Ovary (tissue), 9 donors: ENCODE data around the gene SPAG16. TPM values are rescaled to one million over a fixed set of nuclear protein-coding genes. Genes with fewer than 3 reads are reported as not detected.

Experiments used
- DNase-seq, 5 donors: peaks; one replicate each; pipeline ENCODE4 v3.0.0-alpha.2; 2019 to 2020
- H3K27ac ChIP-seq, 2 donors: fragments of 200-600 bp; one replicate each; pipeline versions ENCODE4 v1.5.1 to v1.8.0; 2019 to 2022
- H3K27me3 ChIP-seq: fragments of 200-600 bp; one replicate; pipeline ENCODE4 v1.8.0; 2022
- H3K36me3 ChIP-seq: fragments of 200-600 bp; sonication (generic); one replicate; pipeline ENCODE4 v1.5.1; 2019
- H3K4me1 ChIP-seq: one replicate; pipeline ENCODE4 v1.8.1; 2013; ENCODE audit warnings: mild to moderate bottlenecking, moderate library complexity; ENCODE audit not compliant: insufficient read depth
- H3K4me3 ChIP-seq: fragments of 200-600 bp; sonication (generic); one replicate; pipeline ENCODE4 v1.5.1; 2017
- H3K9me3 ChIP-seq, 2 donors: fragments of 200-600 bp in 1 of 2; sonication (generic) in 1 of 2; one replicate each; pipeline versions ENCODE4 v1.5.1 to v1.8.1; 2013 to 2019; ENCODE audit warnings: mild to moderate bottlenecking in 1 of 2, moderate library complexity in 1 of 2
- EP300 ChIP-seq: sonication (generic); formaldehyde crosslinking; IDR thresholded peaks from one replicate; pipeline ENCODE4 v1.6.1; 2017; ENCODE audit warnings: antibody characterized with exemption
- POLR2A ChIP-seq: fragments of 450-650 bp; IDR thresholded peaks from one replicate; pipeline ENCODE4 v1.6.1; 2017; ENCODE audit warnings: antibody characterized with exemption, mild to moderate bottlenecking, moderate library complexity
- WGBS, 3 donors: extraction: QIAGEN DNeasy Blood & Tissue Kit in 1 of 3; methylation state at CpG; one replicate each; pipeline versions ENCODE4 v1.1.5 to v1.1.7; 2013 to 2017; 5-methylcytosine and 5-hydroxymethylcytosine counted together
- intact Hi-C, 4 donors: fragments of 100-400 bp; cut with DNase I; formaldehyde crosslinking; loops; one replicate each; pipeline versions ENCODE4 v1.11.0 to v1.15.1; 2022 to 2023
- polyA plus RNA-seq, 2 donors: library from polyadenylated mRNA; stranded (reverse); fragments of 200-250 nt in 1 of 2; fragments of 350-450 nt in 1 of 2; fragmentation: Illumina TruSeq in 1 of 2; extraction: RNeasy Lipid Tissue Mini Kit (QIAGEN cat#74804) in 1 of 2; gene quantifications; one replicate each; pipeline ENCODE4 v1.2.3, GENCODE V29; 2013 to 2014
- total RNA-seq, 7 donors: library from RNA; depleted of rRNA in 2 of 7; stranded (reverse); fragments of >200 nt in 2 of 7; fragmentation: NEBNext Ultra II Directional in 3 of 7; extraction: Animal tissue kit (Norgen Biotek cat#: 25700) in 3 of 7; gene quantifications; one replicate each; pipeline versions ENCODE4 v1.1.0 to v1.2.4, GENCODE V29; 2016 to 2023
- TF ChIP-seq, protein P1 (sequence below), 3 donors: fragments of 450-650 bp in 2 of 3; fragments of 200-600 bp in 1 of 3; IDR thresholded peaks; one replicate each; pipeline versions ENCODE4 v1.5.1 to v1.8.0; 2016 to 2022; ENCODE audit warnings: antibody characterized with exemption in 3 of 3, mild to moderate bottlenecking in 1 of 3
- donor health status: DM: no; HTN: no; CAD: no; lungs with moderate emphysema.
- donor health status: DM: no; HTN: no; CAD: no.
- donor health status: Bipolar disorder and iron deficiency.
- donor health status: DM: yes; HTN: yes; CAD: no.
- donor health status: DM: no; HTN: no; CAD: no.
- donor health status: DM: yes; HTN: yes; CAD: no.

Gene SPAG16
- total and polyA plus RNA-seq, 9 donors = 25.2 to 58.7 (median 28.9) TPM

DNA sequence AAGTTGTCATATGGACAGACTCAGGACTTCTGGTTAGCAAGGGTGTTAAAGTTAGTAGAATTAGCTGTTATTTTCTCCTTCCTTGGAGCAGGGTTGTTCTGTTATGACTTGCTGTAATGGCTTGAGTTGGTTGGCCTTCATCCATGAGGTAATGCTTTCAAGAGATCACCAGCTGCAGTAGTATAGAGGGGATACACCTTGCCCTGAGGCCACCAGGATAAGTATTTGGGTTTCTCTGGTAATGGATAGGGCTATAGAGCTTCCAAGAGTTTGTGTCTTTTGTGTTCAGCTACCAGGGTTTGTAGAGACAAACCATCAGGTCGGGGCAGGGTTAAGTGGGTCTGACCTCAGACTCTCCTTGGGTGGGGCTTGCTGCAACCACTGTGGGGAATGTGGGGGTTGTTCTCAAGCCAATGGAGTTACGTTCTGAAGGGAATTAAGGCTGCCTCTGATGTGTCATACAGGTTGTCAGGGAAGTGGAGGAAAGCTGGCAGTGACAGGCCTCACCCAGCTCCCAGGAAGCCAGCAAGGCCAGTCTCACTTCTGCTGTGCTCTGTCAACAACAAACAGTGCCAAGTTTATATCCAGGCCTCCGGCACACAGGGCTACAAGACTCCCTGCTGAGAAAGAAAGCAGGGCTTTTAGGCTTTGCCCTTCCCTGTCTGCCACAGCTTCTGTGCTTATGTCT lies 356.6 kb downstream of the SPAG16 start:
- H3K27me3 ChIP-seq = peaks cover 3% of the 10 kb centered on the region
- H3K9me3 ChIP-seq = no peaks in the 10 kb centered on the region
- WGBS, 3 donors = 48 to 63% (median 54%) methylated on average over 3 of the region's 3 CpGs
- intact Hi-C loops = no loop called here
- TF ChIP-seq, protein P1, sequence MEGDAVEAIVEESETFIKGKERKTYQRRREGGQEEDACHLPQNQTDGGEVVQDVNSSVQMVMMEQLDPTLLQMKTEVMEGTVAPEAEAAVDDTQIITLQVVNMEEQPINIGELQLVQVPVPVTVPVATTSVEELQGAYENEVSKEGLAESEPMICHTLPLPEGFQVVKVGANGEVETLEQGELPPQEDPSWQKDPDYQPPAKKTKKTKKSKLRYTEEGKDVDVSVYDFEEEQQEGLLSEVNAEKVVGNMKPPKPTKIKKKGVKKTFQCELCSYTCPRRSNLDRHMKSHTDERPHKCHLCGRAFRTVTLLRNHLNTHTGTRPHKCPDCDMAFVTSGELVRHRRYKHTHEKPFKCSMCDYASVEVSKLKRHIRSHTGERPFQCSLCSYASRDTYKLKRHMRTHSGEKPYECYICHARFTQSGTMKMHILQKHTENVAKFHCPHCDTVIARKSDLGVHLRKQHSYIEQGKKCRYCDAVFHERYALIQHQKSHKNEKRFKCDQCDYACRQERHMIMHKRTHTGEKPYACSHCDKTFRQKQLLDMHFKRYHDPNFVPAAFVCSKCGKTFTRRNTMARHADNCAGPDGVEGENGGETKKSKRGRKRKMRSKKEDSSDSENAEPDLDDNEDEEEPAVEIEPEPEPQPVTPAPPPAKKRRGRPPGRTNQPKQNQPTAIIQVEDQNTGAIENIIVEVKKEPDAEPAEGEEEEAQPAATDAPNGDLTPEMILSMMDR (IDR thresholded peaks at IDR 0.05) = no peak
- TF ChIP-seq POLR2A (no peak), EP300 (no peak)
- no peak for DNase-seq
- H3K4me3 ChIP-seq = no peak overlapping the region
- H3K4me1 ChIP-seq = no peaks in the 10 kb centered on the region
- no peaks in the 10 kb centered on the region for H3K36me3 ChIP-seq
- no peak overlapping the region for H3K27ac ChIP-seq

DNA sequence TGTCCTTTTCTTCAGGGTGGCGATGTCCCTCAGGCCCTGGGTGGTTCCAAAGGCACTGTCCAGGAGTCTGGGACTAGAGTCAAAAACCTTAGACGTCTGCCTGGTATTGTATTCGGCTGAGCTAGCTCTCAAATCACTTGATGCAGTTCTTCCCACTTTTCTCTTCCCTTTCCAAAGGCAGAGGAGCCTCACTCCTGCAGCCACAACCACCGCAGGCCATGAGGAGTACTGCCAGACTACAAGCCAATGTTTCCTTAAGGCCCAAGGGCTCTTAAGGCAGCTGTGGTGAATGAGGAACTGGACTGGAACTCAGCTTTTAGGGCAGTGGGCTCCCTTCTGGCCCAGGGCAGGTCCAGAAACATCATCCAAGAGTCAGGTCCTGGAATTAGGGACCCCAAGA lies 360.7 kb downstream of the SPAG16 start:
- no peak for DNase-seq
- Histone ChIP-seq H3K9me3 (no peaks in the 10 kb centered on the region), H3K4me1 (no peaks in the 10 kb centered on the region), H3K27me3 (no peaks in the 10 kb centered on the region), H3K36me3 (no peaks in the 10 kb centered on the region), H3K4me3 (no peak overlapping the region), H3K27ac (no peak overlapping the region)
- no peak for TF ChIP-seq POLR2A
- TF ChIP-seq, protein P1 (IDR thresholded peaks at IDR 0.05) = no peak
- TF ChIP-seq EP300 = no peak
- WGBS, 3 donors = 86 to 93% (median 87%) methylated on average over 4 of the region's 4 CpGs
- intact Hi-C loops = no loop called here

DNA sequence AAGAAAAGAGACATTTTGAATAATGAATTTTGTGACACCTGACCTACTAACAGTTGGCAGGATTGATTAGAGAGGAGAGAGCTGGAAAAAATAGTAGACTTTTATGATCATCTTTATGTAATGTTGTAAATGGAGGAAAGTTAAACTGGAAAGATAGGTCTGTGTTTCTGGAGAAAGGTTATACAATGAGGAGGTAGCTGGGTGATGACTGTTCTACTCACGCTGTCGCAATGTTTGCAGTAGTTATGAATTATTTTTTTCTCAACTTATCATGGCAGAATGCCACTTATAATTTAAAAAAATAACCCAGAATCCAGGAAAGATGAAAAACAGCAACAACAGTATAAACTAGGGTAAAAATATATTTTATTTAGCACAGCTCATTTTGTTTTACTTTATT lies 364.9 kb downstream of the SPAG16 start:
- H3K4me1 ChIP-seq = no peaks in the 10 kb centered on the region
- 68 to 74% (median 74%) methylated on average over 2 of the region's 2 CpGs for WGBS, 3 donors
- H3K9me3 ChIP-seq = no peaks in the 10 kb centered on the region
- TF ChIP-seq, protein P1 (IDR thresholded peaks at IDR 0.05) = no peak
- intact Hi-C loops = no loop called here
- H3K36me3 ChIP-seq = no peaks in the 10 kb centered on the region
- no peak overlapping the region for H3K4me3 ChIP-seq
- no peak for DNase-seq
- no peaks in the 10 kb centered on the region for H3K27me3 ChIP-seq
- no peak overlapping the region for H3K27ac ChIP-seq

DNA sequence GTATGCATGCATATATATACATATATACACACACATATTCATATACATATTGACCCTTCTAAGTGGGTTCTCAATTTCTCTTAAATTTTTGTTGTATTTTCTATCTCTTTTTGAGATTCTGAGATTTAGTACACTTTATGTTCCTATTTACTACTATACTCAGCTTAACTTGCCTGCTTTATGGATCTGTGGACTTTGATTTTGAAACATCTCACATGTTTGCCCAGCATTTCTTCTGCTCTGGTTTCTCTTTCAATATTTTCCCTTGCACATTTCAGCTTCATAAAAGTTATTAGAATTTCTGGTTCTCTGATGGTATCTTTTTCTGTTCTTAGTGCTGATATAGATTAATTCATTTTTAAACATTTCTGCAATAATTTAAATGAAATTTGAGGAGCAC lies 380.6 kb downstream of the SPAG16 start:
- intact Hi-C loops = no loop called here
- no peaks in the 10 kb centered on the region for H3K36me3 ChIP-seq
- H3K4me3 ChIP-seq = no peak overlapping the region
- no peaks in the 10 kb centered on the region for H3K9me3 ChIP-seq
- H3K27me3 ChIP-seq = no peaks in the 10 kb centered on the region
- no peaks in the 10 kb centered on the region for H3K4me1 ChIP-seq
- no peak overlapping the region for H3K27ac ChIP-seq
- no peak for DNase-seq
- TF ChIP-seq EP300 = no peak
- no peak for TF ChIP-seq POLR2A
- TF ChIP-seq, protein P1 (IDR thresholded peaks at IDR 0.05) = no peak
